B cell (primary cell): ENCODE measurements around the gene BAG2. TPM values are rescaled to one million over a fixed set of nuclear protein-coding genes. Genes with fewer than 3 reads are reported as not detected.

Experiments used
- ATAC-seq: fragments of 200-7000 bp; cut with Tn5 transposase; one replicate; pipeline ENCODE4 v1.10.0; 2021; ENCODE audit warnings: low read depth, mild to moderate bottlenecking, moderate number of reproducible peaks, moderate library complexity
- CTCF ChIA-PET: fragments of 350-600 bp; sonication (Branson Sonifier 250); formaldehyde crosslinking; loops from one replicate; lab custom pipeline; 2021; ENCODE audit warnings: antibody characterized with exemption, inconsistent platforms; lab: Charles Lee
- POLR2A ChIA-PET: fragments of 350-600 bp; sonication (Branson Sonifier 250); formaldehyde crosslinking; loops from one replicate; lab custom pipeline; 2021; ENCODE audit warnings: antibody characterized with exemption; lab: Charles Lee
- DNase-seq: peaks from one replicate; pipeline ENCODE4 v3.0.0; 2013
- H2AFZ ChIP-seq: 2 replicates; pipeline ENCODE4 v1.6.1; 2012; ENCODE audit warnings: mild to moderate bottlenecking, low read depth, low read length; ENCODE audit not compliant: insufficient read depth, poor library complexity, severe bottlenecking
- H3K27ac ChIP-seq, 2 donors: 1 replicate in 1 of 2; 2 replicates in 1 of 2; pipeline ENCODE4 v1.5.1; 2012 to 2013; ENCODE audit warnings: low read length in 2 of 2, mild to moderate bottlenecking in 2 of 2, moderate library complexity in 1 of 2
- H3K27me3 ChIP-seq, 4 experiments: fragments of 200-600 bp in 1 of 4; sonication (generic) in 1 of 4; replicated peaks in 1 of 4; 1 replicate in 2 of 4; 2 replicates in 2 of 4; pipeline versions ENCODE4 v1.6.1 to v1.7.0; 2013 to 2016; ENCODE audit warnings: low read length in 3 of 4, mild to moderate bottlenecking in 2 of 4, mixed read lengths in 1 of 4, moderate library complexity in 1 of 4; ENCODE audit not compliant: insufficient read depth in 4 of 4, control insufficient read depth in 3 of 4; ENCODE audit errors: control extremely low read depth in 1 of 4
- H3K36me3 ChIP-seq, 2 experiments: replicated peaks in 1 of 2; 1 replicate in 1 of 2; 2 replicates in 1 of 2; pipeline versions ENCODE4 v1.6.1 to v1.7.1; 2013; ENCODE audit warnings: low read length in 1 of 2; ENCODE audit not compliant: insufficient read depth in 2 of 2, control insufficient read depth in 1 of 2; ENCODE audit errors: control extremely low read depth in 1 of 2, extremely low read depth in 1 of 2
- H3K4me1 ChIP-seq, 2 donors: fragments of 200-600 bp in 1 of 2; sonication (generic) in 1 of 2; 1 replicate in 1 of 2; 2 replicates in 1 of 2; pipeline versions ENCODE4 v1.5.1 to v1.6.1; 2013 to 2017; ENCODE audit warnings: low read length in 2 of 2; ENCODE audit not compliant: control insufficient read depth in 2 of 2, insufficient read depth in 2 of 2
- H3K4me2 ChIP-seq: replicated peaks from 2 replicates; pipeline ENCODE3; 2012; ENCODE audit warnings: mild to moderate bottlenecking, low read depth, low read length; ENCODE audit not compliant: poor library complexity, severe bottlenecking
- H3K4me3 ChIP-seq, 5 experiments: fragments of 200-600 bp in 1 of 5; sonication (generic) in 1 of 5; 1 replicate in 3 of 5; 2 replicates in 2 of 5; pipeline versions ENCODE4 v1.5.1 to v1.7.0; 2011 to 2016; ENCODE audit warnings: low read length in 4 of 5, mild to moderate bottlenecking in 4 of 5, low read depth in 2 of 5, control low read depth in 1 of 5, moderate library complexity in 1 of 5; ENCODE audit not compliant: insufficient read depth in 1 of 5; ENCODE audit errors: control extremely low read depth in 1 of 5, extremely low read depth in 1 of 5
- H3K79me2 ChIP-seq: fragments of 200-600 bp; sonication (generic); one replicate; pipeline ENCODE4 v1.6.0; 2016; ENCODE audit warnings: low read length; ENCODE audit not compliant: control insufficient read depth, insufficient read depth
- H3K9ac ChIP-seq: fragments of 200-600 bp; sonication (generic); 2 replicates; pipeline ENCODE4 v1.6.1; 2017; ENCODE audit warnings: mild to moderate bottlenecking, low read length, moderate library complexity
- H3K9me3 ChIP-seq, 3 donors: one replicate each; pipeline versions ENCODE4 v1.6.1 to v1.7.1; 2013; ENCODE audit warnings: low read length in 2 of 3; ENCODE audit not compliant: control insufficient read depth in 2 of 3, insufficient read depth in 1 of 3; ENCODE audit errors: control extremely low read depth in 1 of 3
- H4K20me1 ChIP-seq: 2 replicates; pipeline ENCODE4 v1.6.0; 2012; ENCODE audit warnings: mild to moderate bottlenecking, low read length; ENCODE audit not compliant: insufficient read depth, control insufficient read depth, poor library complexity, severe bottlenecking
- H3K27ac Mint-ChIP-seq: one replicate; pipeline ENCODE4 v1.8.0; 2021; ENCODE audit warnings: mixed read lengths
- H3K27me3 Mint-ChIP-seq: one replicate; pipeline ENCODE4 v1.8.0; 2021; ENCODE audit warnings: mixed read lengths
- H3K4me1 Mint-ChIP-seq: one replicate; pipeline ENCODE4 v1.8.0; 2021; ENCODE audit warnings: mixed read lengths
- H3K4me3 Mint-ChIP-seq: one replicate; pipeline ENCODE4 v1.8.0; 2021; ENCODE audit warnings: mixed read lengths
- H3K9me3 Mint-ChIP-seq: one replicate; pipeline ENCODE4 v1.8.0; 2022; ENCODE audit warnings: mixed read lengths; ENCODE audit not compliant: insufficient read depth
- CTCF ChIP-seq: fragments of 200-600 bp; IDR thresholded peaks from one replicate; pipeline ENCODE4 v1.8.0; 2022; ENCODE audit warnings: antibody characterized with exemption, mild to moderate bottlenecking
- EZH2 ChIP-seq: IDR thresholded peaks from 2 replicates; pipeline ENCODE4 v1.6.1; 2012; ENCODE audit warnings: borderline replicate concordance, low read depth, mild to moderate bottlenecking, moderate library complexity, low read length; ENCODE audit not compliant: insufficient read depth, poor library complexity, severe bottlenecking
- WGBS: methylation state at CpG from one replicate; pipeline ENCODE4 v1.1.5; 2013; ENCODE audit warnings: missing lambda C conversion rate; ENCODE audit not compliant: insufficient coverage; 5-methylcytosine and 5-hydroxymethylcytosine counted together
- intact Hi-C: fragments of 100-400 bp; cut with micrococcal nuclease; formaldehyde crosslinking; loops from one replicate; pipeline ENCODE4 v1.10.0; 2022
- polyA plus RNA-seq: library from polyadenylated mRNA; depleted of rRNA; stranded (reverse); fragments of >200 nt; gene quantifications from 2 replicates; pipeline ENCODE4 v1.2.3, GENCODE V29; 2012
- total RNA-seq, 2 donors: library from RNA; stranded (reverse); fragments of 120-200 nt in 1 of 2; gene quantifications; 1 replicate in 1 of 2; 2 replicates in 1 of 2; pipeline versions ENCODE4 v1.2.3 to v1.2.4, GENCODE V29; 2013 to 2022

Gene BAG2
- total and polyA plus RNA-seq, 2 donors (not counting 1 experiment from before 2014, with no cell fraction given): 1.5 to 4.7 TPM

- Histone ChIP-seq H3K4me2 (no peak overlapping the region), H3K4me1 (no peaks in the 10 kb centered on the region), H3K27ac (no peak overlapping the region), H3K27me3 (no peaks in the 10 kb centered on the region), H3K9ac (no peak overlapping the region), H4K20me1 (no peaks in the 10 kb centered on the region), H3K4me3 (no peak overlapping the region), H3K9me3 (no peaks in the 10 kb centered on the region), H3K36me3 (peaks cover 9 to 22% of the 10 kb centered on the region in 2 experiments), H3K79me2 (no peaks in the 10 kb centered on the region), H2AFZ (no peak overlapping the region)
- Mint-ChIP-seq H3K4me1 (no peaks in the 10 kb centered on the region), H3K27me3 (no peaks in the 10 kb centered on the region), H3K9me3 (no peaks in the 10 kb centered on the region), H3K27ac (no peak overlapping the region), H3K4me3 (no peak overlapping the region)
- ChIA-PET CTCF (no interaction called here), POLR2A (no interaction called here)
- DNase-seq: no peak
- no peak for ATAC-seq
- TF ChIP-seq EZH2 (no peak), CTCF (no peak)
- intact Hi-C loops: no loop called here
Observed at GRCh38 chr6:57158658-57159057, 13.5 kb upstream of the BAG2 start.

- no CpG with 5 or more reads among the region's 2 CpGs for WGBS
- H3K27me3 Mint-ChIP-seq: no peaks in the 10 kb centered on the region
- CTCF ChIA-PET: no interaction called here
Observed at GRCh38 chr6:57159127-57159526, 13.0 kb upstream of the BAG2 start.

More at GRCh38 chr6:57159127-57159526, 13.0 kb upstream of the BAG2 start:
- no peak overlapping the region for H3K27ac Mint-ChIP-seq
- H3K27me3 ChIP-seq: no peaks in the 10 kb centered on the region
- H3K4me2 ChIP-seq: no peak overlapping the region
- H3K4me1 ChIP-seq: no peaks in the 10 kb centered on the region
- no peak overlapping the region for H3K4me3 ChIP-seq
- H4K20me1 ChIP-seq: no peaks in the 10 kb centered on the region
- no peaks in the 10 kb centered on the region for H3K9me3 ChIP-seq
- ATAC-seq: no peak
- DNase-seq: no peak
- no peak for TF ChIP-seq EZH2
- POLR2A ChIA-PET: no interaction called here
- intact Hi-C loops: no loop called here
- no peak overlapping the region for H2AFZ ChIP-seq
- peaks cover 7 to 18% of the 10 kb centered on the region in 2 experiments for H3K36me3 ChIP-seq
- H3K4me1 Mint-ChIP-seq: no peaks in the 10 kb centered on the region
- no peak overlapping the region for H3K4me3 Mint-ChIP-seq
- H3K79me2 ChIP-seq: no peaks in the 10 kb centered on the region
- no peak overlapping the region for H3K27ac ChIP-seq
- no peak overlapping the region for H3K9ac ChIP-seq
- no peaks in the 10 kb centered on the region for H3K9me3 Mint-ChIP-seq
